Measurements from ENCODE around the gene CWF19L1.
"Not testable (repeated sequence)": the region's sequence is repeated elsewhere in the genome, so short reads cannot be mapped to it uniquely, and the experiment has no call there.

Gene CWF19L1

GRCh38 chr10:100267239-100268104 lies at the start of gene CWF19L1:
CWF19L1 (minus strand) TSS chr10:100267638; CDS start chr10:100267593, 45 bp downstream.
- peak; percentile 79 for DNase-seq

- no peak for DNase-seq
These were observed 48.2 kb upstream of the CWF19L1 start for GRCh38 chr10:100315615-100316014.

GRCh38 chr10:100311298-100311697 lies 43.9 kb upstream of the CWF19L1 start:
- DNase-seq: no peak

- no peak for DNase-seq
These were observed 40.2 kb upstream of the CWF19L1 start for GRCh38 chr10:100307684-100308083.

- no peak for DNase-seq
These were observed 39.4 kb upstream of the CWF19L1 start for GRCh38 chr10:100306861-100307260.

GRCh38 chr10:100304414-100304813 lies 37.0 kb upstream of the CWF19L1 start:
- no peak for DNase-seq

- no peak for DNase-seq
These were observed 36.4 kb upstream of the CWF19L1 start for GRCh38 chr10:100303724-100304319.

GRCh38 chr10:100301123-100301522 lies 33.7 kb upstream of the CWF19L1 start:
- DNase-seq: not testable (repeated sequence)

GRCh38 chr10:100297242-100297641 lies 29.8 kb upstream of the CWF19L1 start:
- no peak for DNase-seq

- no peak for DNase-seq
These were observed 25.6 kb upstream of the CWF19L1 start for GRCh38 chr10:100293066-100293465.

GRCh38 chr10:100292300-100292699 lies 24.9 kb upstream of the CWF19L1 start:
- DNase-seq: not testable (repeated sequence)

GRCh38 chr10:100291356-100291755 lies 23.9 kb upstream of the CWF19L1 start:
- no peak for DNase-seq

- no peak for DNase-seq
These were observed 22.2 kb upstream of the CWF19L1 start for GRCh38 chr10:100289641-100290040.

- no peak for DNase-seq
These were observed 20.8 kb upstream of the CWF19L1 start for GRCh38 chr10:100288196-100288595.

- DNase-seq: no peak
These were observed 20.3 kb upstream of the CWF19L1 start for GRCh38 chr10:100287756-100288155.

- peak; percentile 88 for DNase-seq
These were observed 18.9 kb upstream of the CWF19L1 start, which contains the start of gene BLOC1S2 for GRCh38 chr10:100286051-100287033. BLOC1S2 (minus strand) TSS chr10:100286680; CDS start chr10:100286659, 21 bp downstream.

- DNase-seq: not testable (repeated sequence)
These were observed 17.9 kb upstream of the CWF19L1 start for GRCh38 chr10:100285326-100285725.

GRCh38 chr10:100282907-100283306 lies 15.5 kb upstream of the CWF19L1 start:
- DNase-seq: no peak

GRCh38 chr10:100276971-100277370 lies 9.5 kb upstream of the CWF19L1 start:
- DNase-seq: not testable (repeated sequence)

GRCh38 chr10:100265821-100266485 lies 1.5 kb downstream of the CWF19L1 start:
- no peak for DNase-seq

GRCh38 chr10:100254191-100254590 lies 13.2 kb downstream of the CWF19L1 start:
- DNase-seq: no peak

- DNase-seq: no peak
These were observed 14.4 kb downstream of the CWF19L1 start for GRCh38 chr10:100253041-100253440.

Measured in stimulated activated CD4-positive, alpha-beta T cell treated with anti-CD3 and anti-CD28 coated beads, Interleukin-4, amount 100 ng/mL, for 24 hours (primary cell).